Stimulated activated CD4-positive, alpha-beta T cell treated with anti-CD3 and anti-CD28 coated beads, Interleukin-4, amount 100 ng/mL, for 4 hours (primary cell): Measurements from ENCODE around the gene ABCG1.
"Not testable (repeated sequence)": the region's sequence is repeated elsewhere in the genome, so short reads cannot be mapped to it uniquely, and the experiment has no call there.

ENCODE experiments used
- DNase-seq, 2 experiments: peaks; one replicate each; pipeline ENCODE4 v3.0.0-alpha.2; 2020

ABCG1 gene

DNA sequence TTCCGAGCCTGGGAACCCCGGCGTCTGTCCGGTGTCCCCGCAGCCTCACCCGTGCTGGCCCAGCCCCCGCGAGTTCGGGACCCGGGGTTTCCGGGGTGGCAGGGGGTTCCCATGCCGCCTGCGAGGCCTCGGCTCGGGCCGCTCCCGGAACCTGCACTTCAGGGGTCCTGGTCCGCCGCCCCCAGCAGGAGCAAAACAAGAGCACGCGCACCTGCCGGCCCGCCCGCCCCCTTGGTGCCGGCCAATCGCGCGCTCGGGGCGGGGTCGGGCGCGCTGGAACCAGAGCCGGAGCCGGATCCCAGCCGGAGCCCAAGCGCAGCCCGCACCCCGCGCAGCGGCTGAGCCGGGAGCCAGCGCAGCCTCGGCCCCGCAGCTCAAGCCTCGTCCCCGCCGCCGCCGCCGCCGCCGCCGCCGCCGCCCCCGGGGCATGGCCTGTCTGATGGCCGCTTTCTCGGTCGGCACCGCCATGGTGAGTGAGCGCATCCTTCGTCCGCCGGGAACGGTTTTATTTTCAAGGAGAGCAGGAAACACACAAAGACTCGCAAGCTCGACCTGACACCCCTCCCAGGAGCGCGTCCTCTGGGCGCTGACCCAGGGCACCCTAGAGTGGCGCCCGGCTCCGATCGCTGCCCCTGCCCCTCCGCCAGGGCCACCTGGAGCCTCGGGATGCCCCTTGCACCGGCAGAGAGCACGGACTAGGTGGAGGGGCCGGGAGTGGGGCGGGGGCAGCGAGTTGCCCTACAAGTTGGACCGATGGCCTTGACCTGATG lies at the start of gene ABCG1:
ABCG1 (plus strand) TSS at position 305 of the 770 bp plus-strand sequence; CDS start at position 428, 123 bp downstream.
- peak; percentile 26 to 49 for DNase-seq

DNA sequence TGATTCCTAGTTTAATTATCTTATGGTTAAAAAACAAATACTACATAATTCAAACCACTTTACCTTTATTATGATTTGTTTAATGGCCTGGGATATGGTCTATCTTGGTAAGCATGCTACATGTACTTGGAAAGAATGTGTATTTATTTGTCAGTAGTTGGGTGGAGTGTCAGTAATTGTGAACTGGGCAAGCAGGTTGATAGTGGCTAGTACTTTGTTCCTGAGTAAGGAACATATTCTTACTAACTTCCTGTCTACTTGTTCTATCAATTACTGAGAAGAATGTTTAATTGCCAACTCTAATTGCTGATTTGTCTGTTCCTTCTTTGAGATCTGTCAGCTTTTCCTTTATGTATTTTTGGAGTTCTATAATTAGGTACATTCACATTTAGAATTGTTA lies 49.2 kb upstream of the ABCG1 start:
- no peak for DNase-seq

DNA sequence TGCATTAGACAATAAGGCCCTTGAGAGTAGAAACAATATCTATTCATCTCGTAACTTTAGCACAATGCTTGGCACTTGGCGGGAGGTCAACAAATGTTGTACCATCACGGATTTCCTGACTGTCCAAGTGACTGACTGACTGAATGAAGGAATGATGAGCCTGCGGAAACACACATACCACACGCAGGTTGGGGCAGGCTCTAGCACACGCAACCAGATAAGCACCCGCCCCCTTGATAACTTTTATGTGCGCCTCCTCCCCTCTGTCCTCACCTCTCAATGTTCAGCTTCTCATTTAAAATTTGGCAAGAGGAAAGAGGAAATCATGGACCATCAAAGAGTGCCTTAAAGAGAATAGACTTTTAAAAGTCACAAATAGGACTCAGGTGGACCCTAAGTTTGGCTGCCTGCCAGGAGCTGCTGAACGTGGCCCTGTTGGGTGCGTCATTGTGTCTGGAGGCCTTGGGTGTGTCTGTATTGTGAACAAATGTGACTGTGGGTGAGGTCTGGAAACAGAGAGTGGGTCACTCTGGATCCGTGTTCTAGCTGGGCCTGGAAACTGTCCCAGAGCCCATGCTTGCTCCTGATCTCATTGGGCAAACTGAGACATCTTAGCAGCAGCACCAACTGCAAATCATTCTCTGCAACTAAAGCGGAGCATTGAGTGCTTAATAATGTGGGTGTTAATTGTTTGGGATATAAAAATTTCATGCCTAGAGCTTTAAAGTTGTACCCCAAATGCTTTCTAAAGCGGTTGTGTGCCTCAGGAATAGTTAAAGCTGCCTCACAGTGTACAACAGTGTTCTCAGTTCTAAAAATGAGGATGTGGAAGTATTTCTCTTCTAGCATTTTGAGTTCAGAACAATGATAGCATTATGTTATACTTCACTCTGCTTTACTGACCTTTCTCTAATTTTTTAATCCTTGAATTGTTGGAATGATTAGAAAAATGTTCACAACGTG lies 47.6 kb upstream of the ABCG1 start:
- no peak for DNase-seq

DNA sequence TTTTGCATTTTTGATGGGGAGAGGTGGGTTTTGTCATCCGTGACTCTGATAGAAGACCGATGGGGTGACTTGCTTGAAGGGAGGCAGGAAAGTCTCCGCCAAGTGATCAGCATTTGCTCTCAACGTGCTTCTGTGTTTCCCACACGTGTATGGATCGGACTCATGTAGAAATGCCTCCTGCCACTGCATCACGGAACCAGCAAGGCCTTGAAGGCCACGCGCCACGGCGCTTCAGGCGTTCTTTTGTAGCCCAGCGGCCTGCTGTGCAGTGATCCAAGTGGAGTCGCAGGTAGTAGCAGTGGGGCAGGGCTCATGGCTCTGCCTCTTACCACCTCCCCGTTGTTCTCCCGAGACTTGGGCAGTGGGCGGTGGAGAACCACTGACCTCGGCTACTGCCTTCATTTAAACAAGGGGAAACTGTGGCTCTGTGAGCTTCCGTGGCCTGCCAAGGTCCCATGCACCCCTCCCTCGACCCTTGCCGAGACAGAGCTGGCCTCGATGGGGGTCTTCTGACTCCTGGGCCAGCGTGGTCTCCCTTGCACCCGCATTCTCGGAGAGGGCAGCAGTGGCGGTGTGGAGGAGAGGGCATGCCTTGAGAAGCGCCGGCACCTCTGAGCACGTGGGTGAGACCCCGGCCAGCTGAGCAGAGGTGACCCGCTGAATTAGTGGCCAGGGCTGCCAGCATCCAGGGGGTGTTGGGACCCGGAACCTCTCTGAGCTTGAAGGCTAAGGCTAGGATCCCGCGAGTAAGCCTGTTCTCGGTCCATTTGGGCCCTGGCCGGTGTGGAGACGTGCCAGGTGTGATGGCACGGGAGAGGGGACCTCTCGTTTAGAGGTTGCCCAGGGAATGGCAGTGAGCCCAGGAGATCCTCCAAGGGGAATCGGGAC lies 46.1 kb upstream of the ABCG1 start:
- no peak for DNase-seq

DNA sequence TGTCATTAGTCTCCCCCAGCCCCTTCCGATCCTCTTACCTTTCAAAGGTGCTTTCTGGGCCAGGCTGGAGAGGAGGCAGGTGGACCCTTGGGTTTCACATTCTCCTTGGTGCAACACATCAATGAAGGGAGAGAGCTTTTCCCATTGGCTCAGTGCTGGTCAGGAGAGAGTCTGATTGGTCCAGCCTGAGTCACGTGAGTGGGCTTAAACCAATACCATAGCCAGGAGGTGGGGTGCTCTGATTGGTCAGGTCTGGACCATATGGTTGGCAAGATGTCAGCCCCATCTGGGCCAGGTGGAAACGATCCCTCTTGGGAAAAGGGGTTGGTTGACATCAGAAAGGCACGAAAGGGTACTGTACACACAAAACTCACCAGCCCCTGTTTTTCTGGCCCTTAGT lies 44.8 kb upstream of the ABCG1 start:
- DNase-seq, result no peak

DNA sequence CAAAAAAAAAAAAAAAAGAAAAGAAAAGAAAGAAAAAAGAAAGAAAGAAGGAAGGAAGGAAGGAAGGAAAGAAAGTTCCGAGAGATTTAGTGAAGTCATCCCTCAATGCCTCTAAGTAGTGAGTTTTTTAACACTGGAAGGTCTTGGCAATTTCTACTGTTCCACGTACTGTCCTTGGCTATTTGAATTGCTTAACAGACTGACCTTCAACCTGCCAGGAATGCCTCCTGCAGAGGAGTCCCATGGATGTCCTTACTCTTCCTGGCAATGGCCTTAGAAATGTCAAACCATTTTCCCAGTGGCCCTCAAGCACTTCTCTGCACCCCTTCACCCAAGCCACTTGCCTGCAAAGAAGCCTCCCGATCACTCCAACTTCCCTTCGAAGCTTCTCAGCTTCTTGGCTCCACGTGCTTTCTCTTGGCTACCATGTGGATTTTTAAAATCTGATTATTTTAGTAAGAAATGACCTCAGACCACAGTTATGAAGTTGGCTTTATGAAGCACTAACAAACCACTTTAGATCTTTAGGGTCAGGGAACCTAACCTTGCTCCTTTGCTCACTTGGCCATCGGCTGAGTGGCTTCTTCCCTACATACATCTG lies 43.7 kb upstream of the ABCG1 start:
- no peak for DNase-seq

DNA sequence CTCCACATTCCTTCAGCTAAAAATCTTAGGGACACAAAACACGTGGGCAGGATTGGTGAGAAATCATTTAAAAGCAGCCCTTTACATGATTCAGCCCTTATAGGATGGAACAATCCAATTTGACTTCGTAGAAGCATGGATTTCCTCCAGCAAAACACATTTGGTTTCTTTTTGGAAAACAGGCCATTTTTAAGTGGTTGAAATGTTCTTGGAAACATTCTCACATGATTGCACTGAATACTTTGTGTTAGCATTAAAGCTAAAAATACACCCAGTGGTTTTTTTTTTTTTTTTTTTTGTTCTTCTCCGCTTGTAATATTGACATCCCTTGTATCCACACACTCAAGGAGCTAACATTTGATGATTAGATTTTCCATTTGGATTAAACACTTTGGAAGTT lies 42.1 kb upstream of the ABCG1 start:
- DNase-seq, result no peak

DNA sequence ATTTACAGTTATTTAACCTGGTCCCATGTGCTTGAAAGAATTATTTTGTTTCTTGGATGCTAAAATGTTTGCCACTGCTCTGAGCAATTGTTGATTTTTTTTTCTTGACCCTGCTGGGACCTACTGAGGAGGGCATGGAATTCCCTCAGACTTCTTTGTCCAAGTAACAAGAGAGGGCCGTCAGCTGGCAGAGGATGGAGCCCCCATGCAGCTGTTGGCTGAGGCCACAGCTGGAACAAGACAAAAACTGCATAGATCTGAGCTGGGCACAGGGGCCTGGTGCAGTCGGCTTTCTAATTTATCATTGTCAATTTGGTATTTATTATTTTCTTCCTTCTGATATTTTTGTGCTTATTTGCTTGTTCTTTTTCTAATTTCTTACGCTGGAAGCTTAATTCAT lies 39.6 kb upstream of the ABCG1 start:
- no peak for DNase-seq

DNA sequence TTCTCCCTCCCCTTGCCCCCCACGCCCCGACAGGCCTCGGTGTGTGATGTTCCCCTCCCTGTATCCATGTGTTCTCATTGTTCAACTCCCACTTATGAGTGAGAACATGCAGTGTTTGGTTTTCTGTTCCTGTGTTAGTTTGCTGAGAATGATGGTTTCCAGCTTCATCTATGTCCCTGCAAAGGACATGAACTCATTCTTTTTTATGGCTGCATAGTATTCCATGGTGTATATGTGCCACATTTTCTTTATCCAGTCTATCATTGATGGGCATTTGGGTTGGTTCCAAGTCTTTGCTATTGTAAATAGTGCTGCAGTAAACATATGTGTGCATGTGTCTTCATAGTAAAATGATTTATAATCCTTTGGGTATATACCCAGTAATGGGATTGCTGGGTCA lies 38.9 kb upstream of the ABCG1 start:
- not testable (repeated sequence) for DNase-seq

DNA sequence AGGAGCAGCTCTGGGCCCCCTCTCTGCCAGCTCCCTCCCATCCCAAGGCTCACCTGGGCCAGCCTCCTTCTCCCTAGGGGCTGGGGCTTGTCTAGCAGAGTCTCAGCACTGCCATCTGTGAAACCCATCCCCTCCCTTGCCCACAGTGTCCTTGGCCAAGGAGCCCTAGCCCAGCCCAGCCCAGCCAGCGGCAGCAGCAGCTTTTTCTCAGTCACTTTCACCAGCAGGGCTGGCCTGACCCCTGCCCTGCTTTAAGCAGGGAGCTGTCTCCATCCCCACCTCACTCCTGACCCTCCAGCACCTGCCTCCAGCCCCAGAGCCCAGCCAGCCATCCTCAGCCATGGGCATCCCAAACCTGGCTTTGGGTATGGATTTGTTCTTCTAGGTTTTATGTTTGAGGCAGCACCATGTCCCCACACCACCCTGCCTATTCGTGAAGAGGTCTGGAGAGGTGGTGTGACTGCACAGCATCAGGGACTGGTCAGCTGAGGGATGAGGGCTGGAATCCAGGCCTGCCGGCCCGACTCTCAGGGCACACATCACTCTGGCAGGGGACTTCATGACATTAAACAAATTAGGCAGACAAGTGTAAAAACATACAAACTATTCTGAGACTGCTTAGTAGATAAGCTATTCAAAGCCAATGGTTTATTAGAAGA lies 36.1 kb upstream of the ABCG1 start:
- DNase-seq, result no peak

DNA sequence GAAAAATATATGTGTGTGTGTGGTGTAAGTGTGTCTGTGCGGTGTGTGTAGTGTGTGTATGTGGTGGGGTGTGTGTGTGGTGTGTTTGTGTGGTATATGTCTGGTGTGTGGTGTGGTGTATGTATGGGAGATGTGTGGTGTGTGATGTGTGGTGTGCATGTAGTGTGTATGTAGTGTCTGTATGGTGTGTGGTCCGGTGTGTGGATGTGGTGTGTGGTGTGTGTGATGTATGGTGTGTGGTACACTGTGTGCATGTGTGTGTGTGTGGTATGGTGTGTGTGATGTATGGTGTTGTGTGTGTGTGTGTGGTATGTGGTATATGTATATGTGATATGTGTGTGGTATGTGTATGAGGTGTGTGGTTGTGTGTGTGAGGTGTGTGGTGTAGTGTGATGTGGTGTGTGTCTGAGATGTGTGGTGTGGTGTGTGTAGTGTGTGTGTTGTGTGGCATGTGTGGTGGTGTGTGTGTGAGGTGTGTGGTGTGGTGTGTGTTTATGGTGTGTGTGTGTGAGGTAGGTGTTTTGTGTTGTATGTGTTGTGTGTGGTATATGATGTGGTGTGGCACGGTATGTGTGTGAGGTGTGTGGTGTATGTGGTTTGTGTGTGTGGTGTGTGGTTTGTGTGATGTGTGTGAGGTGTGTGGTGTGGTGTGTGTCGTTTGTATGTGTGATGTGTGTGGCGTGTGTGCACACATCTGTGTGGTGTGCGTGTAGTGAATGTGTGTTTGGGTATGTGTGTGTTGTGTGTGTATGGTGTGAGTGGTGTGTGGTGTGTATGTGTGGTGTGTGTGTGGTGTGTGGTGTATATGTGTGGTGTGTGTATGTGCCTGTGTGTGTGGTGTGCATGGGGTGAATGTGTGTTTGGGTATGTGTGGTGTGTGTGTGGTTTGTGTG lies 35.3 kb upstream of the ABCG1 start:
- no peak for DNase-seq

DNA sequence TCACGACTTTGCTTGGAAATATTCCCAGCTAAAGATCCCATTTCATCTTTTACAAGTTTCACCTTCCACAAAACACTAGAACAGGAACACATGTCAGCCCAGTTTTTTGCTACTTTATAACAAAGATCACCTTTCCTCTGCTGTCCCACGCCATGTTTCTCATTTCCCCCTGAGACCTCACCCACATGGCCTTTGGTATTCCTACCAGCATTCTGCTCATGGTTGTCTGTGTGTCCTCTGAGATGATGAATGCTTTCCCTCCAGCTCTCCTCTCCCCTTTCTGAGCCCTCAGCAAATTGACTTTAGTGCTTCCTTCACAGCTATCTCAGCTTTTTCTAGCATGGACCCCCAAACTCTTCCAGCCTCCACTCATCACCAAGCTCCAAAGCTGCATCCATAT lies 32.3 kb upstream of the ABCG1 start:
- DNase-seq, result no peak

DNA sequence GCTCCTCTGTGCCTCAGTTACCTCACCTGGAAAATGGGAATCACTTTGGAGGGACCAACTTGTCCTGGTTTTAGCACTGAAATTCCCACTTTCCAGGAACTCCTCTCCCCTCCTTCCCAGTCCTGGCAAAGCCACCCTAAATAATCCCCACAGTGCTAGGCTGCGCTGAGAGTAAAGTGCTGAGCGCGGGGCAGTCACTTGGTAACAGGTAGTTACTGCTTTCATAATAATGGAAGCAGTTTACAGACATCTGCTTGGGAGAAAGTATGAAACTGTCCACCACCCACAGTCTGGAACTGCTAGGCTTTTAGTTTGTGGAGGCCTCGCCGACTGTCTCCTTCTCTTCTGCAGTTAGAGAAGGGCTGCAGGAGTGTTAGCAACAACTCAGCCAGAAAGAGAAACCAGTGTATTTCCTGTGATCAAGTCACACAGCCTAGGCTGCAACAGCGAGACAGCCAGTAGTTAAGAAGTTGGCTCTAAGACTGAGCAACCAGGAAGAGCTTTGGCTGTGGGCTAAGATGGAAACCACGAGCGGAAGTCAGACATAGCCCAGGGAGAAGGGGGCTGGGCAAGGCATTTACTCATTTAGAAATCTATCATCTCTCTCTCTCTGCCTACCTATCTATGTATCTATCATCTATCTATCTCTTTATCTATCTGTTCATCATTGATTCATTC lies 30.8 kb upstream of the ABCG1 start:
- peak; percentile 59 to 79 for DNase-seq

DNA sequence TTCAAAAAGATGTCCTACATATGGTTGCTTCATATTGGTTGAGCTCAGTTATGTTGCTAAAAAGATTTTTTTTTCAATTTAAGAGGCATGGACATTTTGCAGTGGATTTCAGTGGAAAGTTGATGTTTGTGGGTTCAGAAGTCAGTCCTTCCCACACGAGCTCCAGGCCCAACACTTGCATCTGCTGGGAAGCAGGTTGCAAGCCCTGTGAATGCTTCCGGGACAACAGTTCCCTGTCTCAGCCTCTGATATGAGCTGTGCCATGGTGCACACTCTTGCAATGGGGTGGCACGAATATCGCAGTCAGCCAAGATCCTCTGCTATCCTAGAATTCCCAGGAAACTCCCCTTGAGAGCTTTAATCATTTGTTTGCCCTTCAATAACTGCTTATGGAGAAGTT lies 30.3 kb upstream of the ABCG1 start:
- no peak for DNase-seq

DNA sequence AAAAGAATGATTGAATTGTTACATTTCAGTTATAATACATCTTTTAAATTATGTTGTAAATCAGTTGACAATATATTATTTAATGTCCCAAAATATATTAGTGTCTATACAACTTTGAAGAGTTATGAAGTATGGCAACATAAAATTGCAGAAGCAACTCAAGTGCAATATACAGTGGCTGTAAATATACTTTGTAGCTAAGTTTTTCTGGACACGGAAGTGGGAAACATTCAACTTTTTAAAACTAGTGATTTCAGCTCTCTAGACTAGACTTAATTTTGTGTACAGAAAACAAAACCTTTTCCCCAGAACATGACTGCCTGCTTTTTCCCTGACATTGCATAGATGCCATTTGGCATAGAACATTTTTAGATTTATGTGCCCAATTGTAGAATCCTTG lies 29.5 kb upstream of the ABCG1 start:
- DNase-seq, result no peak

DNA sequence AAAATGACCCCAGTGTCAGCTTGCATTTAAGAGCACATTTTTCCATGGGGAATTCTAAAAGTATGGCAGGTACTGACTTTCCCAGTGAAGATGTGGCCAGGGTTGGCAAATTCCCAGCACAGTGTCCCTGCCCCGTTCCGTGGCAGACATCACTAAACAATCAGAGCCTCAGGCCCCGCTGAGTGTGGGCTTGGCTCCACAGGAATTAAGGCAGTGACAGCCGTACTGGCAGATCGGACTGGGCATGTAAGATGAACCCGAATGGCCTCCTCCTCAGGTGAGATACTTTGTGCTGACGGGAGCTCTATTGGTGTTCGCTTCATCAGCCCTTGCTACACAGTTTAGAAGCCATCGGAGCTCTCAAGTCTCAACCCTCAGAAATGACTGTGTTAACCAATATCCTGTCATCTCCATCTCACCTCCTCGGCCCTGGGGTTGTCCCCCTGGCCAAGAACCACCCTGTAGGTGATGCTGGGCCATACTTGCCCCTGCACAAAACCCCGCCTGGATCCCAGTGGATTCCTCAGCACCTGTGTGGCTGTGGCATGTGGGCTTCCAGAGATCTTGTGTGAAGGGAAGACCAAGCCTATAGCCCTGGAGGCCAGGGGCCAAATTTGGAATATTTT lies 29.0 kb upstream of the ABCG1 start:
- no peak for DNase-seq

DNA sequence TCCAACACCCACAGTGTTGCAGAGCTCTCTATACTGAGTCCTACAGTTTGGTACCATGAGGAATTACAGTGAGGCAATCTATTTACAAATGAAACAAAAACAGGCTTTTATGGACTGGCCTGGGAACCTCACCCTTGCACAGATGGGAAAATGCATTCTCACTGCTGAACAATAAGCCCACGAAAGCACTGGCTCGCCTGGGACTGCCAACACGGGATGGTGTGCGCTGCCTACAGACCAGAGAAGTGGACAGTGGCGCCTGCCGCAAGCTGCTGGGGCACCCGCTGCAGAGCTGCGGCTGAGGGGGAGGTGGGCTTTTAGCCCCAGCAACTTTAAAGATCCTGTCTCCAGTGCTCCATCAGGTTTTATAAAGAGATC lies 28.5 kb upstream of the ABCG1 start:
- no peak for DNase-seq

DNA sequence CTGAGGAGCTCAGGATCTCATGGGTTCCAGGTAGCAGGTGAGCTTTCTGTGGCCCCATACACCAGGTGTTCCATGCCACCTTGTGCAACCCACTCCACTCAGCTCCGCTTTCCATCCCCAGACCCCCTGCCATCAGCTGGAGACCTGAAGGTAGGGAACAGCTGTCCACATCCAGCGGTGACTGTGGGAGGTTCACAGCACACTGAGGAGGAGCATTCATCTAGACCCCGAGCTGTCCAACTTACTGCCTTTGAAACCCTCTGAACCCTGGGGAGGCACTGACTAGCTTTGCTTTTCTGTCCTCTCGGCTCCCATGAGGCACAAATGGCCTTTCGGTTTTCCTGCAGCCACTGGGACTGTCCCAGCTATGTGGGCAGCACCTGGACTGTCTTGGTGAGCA lies 27.9 kb upstream of the ABCG1 start:
- DNase-seq, result no peak

DNA sequence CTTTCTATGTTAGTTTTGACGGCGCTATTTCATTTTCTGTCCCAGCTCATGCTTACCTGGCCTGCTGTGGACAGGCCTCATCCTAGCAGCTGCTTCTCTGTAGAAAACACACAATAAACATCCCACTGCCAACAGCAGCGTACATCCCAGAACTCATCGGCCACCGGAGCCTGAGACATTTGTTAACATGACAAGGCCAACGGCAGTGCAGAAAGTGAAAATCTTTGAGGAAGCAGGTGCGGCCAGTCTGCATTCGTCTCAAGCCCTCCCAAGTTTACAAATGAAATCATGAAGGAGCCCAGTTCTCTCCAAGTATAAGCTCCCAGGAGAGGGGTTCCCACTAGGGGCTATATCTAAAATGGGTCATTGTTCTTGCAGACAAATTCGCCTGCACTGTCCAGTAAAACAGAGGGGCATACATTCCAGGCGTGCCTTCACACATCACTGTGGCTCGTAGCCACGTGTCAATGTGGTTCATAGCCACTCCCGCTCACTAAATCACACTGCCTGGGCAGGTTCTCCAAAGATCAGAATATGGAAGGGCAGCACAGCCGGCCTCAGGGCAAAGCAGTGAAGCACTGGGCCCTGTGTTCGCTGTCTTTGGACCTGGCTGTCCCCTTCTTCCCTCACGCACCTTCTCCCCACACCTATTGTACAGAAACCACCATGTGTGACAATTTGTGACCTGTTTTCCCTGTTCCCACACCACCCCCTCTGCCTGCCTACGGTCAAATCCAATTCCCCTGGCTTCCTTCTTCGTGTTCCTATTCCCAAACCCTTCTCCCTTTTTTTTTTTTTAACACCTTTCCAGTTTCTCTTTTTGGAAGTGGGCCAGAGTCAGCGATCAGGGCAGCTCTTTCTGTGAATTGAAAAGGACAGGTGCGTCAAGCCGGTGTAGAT lies 27.0 kb upstream of the ABCG1 start:
- DNase-seq, result no peak
